ENCODE results near the gene NOS1AP. TPM values are rescaled to one million over a fixed set of nuclear protein-coding genes. Genes with fewer than 3 reads are reported as not detected.

The NOS1AP gene
- total and polyA plus RNA-seq, 2 donors (not counting 3 experiments of a cell fraction or from before 2014, with no cell fraction given), result 1.3 to 5.4 TPM

DNA sequence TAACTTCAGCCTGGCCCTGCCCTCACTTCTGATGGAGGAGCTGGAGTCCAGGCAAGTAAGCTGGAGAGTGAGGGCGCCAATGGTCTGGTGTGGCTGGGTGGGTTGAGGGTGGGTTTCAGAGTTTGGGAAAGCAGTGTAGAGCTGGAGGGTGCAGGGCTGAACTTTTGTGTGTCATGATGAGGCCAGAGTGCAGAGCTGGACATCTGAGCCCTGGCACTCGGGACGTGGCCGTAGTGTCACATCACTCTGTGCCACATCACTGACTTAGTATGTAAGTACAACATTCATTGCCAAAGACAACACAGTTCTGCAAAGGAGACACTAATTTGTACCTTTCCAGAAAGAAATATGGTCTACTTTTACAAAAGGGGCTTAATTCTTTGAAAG is 291.4 kb downstream of the NOS1AP start:
- peaks cover 0 to 4% of the 10 kb centered on the region in 2 experiments for H3K36me3 ChIP-seq (ENCODE audit: control insufficient read depth in 2 of 2, extremely low read depth in 1 of 2, insufficient read depth in 2 of 2, low read length in 2 of 2)
- no peak overlapping the region for H2AFZ ChIP-seq (ENCODE audit: low read depth, low read length)
- ChIA-PET CTCF (no interaction called here), POLR2A (no interaction called here)
- no peaks in the 10 kb centered on the region for H3K9me3 ChIP-seq (replicated peaks; ENCODE audit: control insufficient read depth, insufficient read depth, low read length)
- TF ChIP-seq GATA2 (IDR thresholded peaks at IDR 0.05; ENCODE audit: insufficient read depth, insufficient read length, low read depth, low read length) (no peak), POLR2AphosphoS5 (IDR thresholded peaks at IDR 0.05; ENCODE audit: insufficient read depth, low read depth, low read length) (no peak), POLR2A (IDR thresholded peaks at IDR 0.05; ENCODE audit: low read depth, low read length) (no peak), JUN (IDR thresholded peaks at IDR 0.05; ENCODE audit: borderline replicate concordance, insufficient read depth, insufficient read length, low read depth) (no peak), FOS (IDR thresholded peaks at IDR 0.05; ENCODE audit: borderline replicate concordance, insufficient read depth, low read length) (no peak), MYC (IDR thresholded peaks at IDR 0.05; ENCODE audit: low read depth, low read length) (no peak), EZH2 (IDR thresholded peaks at IDR 0.05; ENCODE audit: borderline replicate concordance, low read depth, low read length, severe bottlenecking) (no peak)
- TF ChIP-seq, protein P1, sequence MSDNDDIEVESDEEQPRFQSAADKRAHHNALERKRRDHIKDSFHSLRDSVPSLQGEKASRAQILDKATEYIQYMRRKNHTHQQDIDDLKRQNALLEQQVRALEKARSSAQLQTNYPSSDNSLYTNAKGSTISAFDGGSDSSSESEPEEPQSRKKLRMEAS (IDR thresholded peaks at IDR 0.05; ENCODE audit: insufficient read depth, insufficient read length), result no peak
- TF ChIP-seq, protein P2, sequence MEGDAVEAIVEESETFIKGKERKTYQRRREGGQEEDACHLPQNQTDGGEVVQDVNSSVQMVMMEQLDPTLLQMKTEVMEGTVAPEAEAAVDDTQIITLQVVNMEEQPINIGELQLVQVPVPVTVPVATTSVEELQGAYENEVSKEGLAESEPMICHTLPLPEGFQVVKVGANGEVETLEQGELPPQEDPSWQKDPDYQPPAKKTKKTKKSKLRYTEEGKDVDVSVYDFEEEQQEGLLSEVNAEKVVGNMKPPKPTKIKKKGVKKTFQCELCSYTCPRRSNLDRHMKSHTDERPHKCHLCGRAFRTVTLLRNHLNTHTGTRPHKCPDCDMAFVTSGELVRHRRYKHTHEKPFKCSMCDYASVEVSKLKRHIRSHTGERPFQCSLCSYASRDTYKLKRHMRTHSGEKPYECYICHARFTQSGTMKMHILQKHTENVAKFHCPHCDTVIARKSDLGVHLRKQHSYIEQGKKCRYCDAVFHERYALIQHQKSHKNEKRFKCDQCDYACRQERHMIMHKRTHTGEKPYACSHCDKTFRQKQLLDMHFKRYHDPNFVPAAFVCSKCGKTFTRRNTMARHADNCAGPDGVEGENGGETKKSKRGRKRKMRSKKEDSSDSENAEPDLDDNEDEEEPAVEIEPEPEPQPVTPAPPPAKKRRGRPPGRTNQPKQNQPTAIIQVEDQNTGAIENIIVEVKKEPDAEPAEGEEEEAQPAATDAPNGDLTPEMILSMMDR (IDR thresholded peaks at IDR 0.05; ENCODE audit: extremely low read depth in 1 of 2, insufficient read depth in 1 of 2, low read depth in 1 of 2, low read length in 2 of 2), result no peak
- no peak for FAIRE-seq
- H3K27me3 ChIP-seq (ENCODE audit: control insufficient read depth in 2 of 2, insufficient read depth in 2 of 2, low read length in 2 of 2), result no peaks in the 10 kb centered on the region
- H3K9me1 ChIP-seq (replicated peaks; ENCODE audit: control insufficient read depth, extremely low read depth, insufficient read depth, low read length), result no peaks in the 10 kb centered on the region
- intact Hi-C loops (cut with micrococcal nuclease), result no loop called here
- H3K4me2 ChIP-seq (ENCODE audit: insufficient read depth, low read length), result no peak overlapping the region
- DNase-seq (ENCODE audit: low read depth, low spot score), result no peak
- H3K79me2 ChIP-seq (ENCODE audit: control insufficient read depth, insufficient read depth, low read length), result no peaks in the 10 kb centered on the region
- no peak overlapping the region for H3K9ac ChIP-seq (replicated peaks; ENCODE audit: extremely low read depth, insufficient read depth, low read length)
- dilution Hi-C loops (cut with MboI; ENCODE audit: extremely low pct_ligation_motif_present, low sequenced_read_pairs), result no loop called here
- H4K20me1 ChIP-seq (replicated peaks; ENCODE audit: control insufficient read depth, extremely low read depth, insufficient read depth, low read length), result no peaks in the 10 kb centered on the region
- no peak overlapping the region for H3K27ac ChIP-seq (ENCODE audit: insufficient read depth, low read depth, low read length)
- no peak overlapping the region for H3K4me3 ChIP-seq (replicated peaks in 1 of 3; ENCODE audit: insufficient read depth in 1 of 3, low read depth in 1 of 3, low read length in 3 of 3)
- BruUV-seq (replicated peaks), result no TSS peak
- H3K4me1 ChIP-seq (ENCODE audit: control insufficient read depth, extremely low read depth, insufficient read depth, low read length), result no peaks in the 10 kb centered on the region
